Suprapubic skin (tissue), 4 donors: Measurements from ENCODE around the gene ATP5ME. TPM values are rescaled to one million over a fixed set of nuclear protein-coding genes. Genes with fewer than 3 reads are reported as not detected.

Experiments used
- DNase-seq, 2 donors: peaks; one replicate each; pipeline ENCODE4 v3.0.0-alpha.2; 2019; ENCODE audit warnings: low spot score in 2 of 2
- H3K27ac ChIP-seq: fragments of 200-600 bp; sonication (generic); one replicate; pipeline ENCODE4 v1.5.1; 2019
- H3K27me3 ChIP-seq: fragments of 200-600 bp; sonication (generic); one replicate; pipeline ENCODE4 v1.5.1; 2019
- H3K36me3 ChIP-seq: fragments of 200-600 bp; sonication (generic); one replicate; pipeline ENCODE4 v1.5.1; 2019
- H3K4me1 ChIP-seq: fragments of 200-600 bp; sonication (generic); one replicate; pipeline ENCODE4 v1.5.1; 2019
- H3K4me3 ChIP-seq: fragments of 200-600 bp; sonication (generic); one replicate; pipeline ENCODE4 v1.5.1; 2019; ENCODE audit warnings: mild to moderate bottlenecking
- H3K9me3 ChIP-seq: fragments of 200-600 bp; sonication (generic); one replicate; pipeline ENCODE4 v1.5.1; 2019
- CTCF ChIP-seq, 2 donors: fragments of 200-600 bp in 1 of 2; fragments of 450-650 bp in 1 of 2; sonication (generic) in 1 of 2; IDR thresholded peaks; one replicate each; pipeline ENCODE4 v1.5.1; 2016 to 2019; ENCODE audit warnings: antibody characterized with exemption in 2 of 2, mild to moderate bottlenecking in 1 of 2, moderate library complexity in 1 of 2
- EP300 ChIP-seq: sonication (generic); formaldehyde crosslinking; IDR thresholded peaks from one replicate; pipeline ENCODE4 v1.6.1; 2017; ENCODE audit warnings: antibody characterized with exemption
- POLR2A ChIP-seq, 2 donors: fragments of 450-650 bp; IDR thresholded peaks; one replicate each; pipeline ENCODE4 v1.6.1; 2017; ENCODE audit warnings: antibody characterized with exemption in 2 of 2, mild to moderate bottlenecking in 2 of 2, moderate library complexity in 2 of 2
- POLR2AphosphoS5 ChIP-seq, 3 donors: sonication (generic); formaldehyde crosslinking; IDR thresholded peaks; one replicate each; pipeline ENCODE4 v1.6.1; 2017; ENCODE audit warnings: antibody characterized with exemption in 3 of 3
- WGBS: methylation state at CpG from one replicate; pipeline ENCODE4 v1.1.5; 2018; 5-methylcytosine and 5-hydroxymethylcytosine counted together
- total RNA-seq, 4 donors: library from RNA; depleted of rRNA; stranded (reverse); fragments of >200 nt; gene quantifications; one replicate each; pipeline ENCODE4 v1.1.0, GENCODE V29; 2016

ATP5ME gene
- total RNA-seq, 4 donors from 2014 or later: 60.2 to 167 (median 102) TPM

GRCh38 chr4:623914-624566 lies 50.0 kb downstream of the ATP5ME start:
- TF ChIP-seq POLR2AphosphoS5 (IDR thresholded peaks at IDR 0.05): no peak
- no peak for TF ChIP-seq EP300
- no peak for TF ChIP-seq POLR2A (IDR thresholded peaks at IDR 0.05)
- no peak for TF ChIP-seq CTCF (IDR thresholded peaks at IDR 0.05)
- WGBS: 55% methylated on average over 21 of the region's 29 CpGs

GRCh38 chr4:622996-623913 lies 50.8 kb downstream of the ATP5ME start:
- 75% methylated on average over 24 of the region's 24 CpGs for WGBS
- TF ChIP-seq POLR2A (IDR thresholded peaks at IDR 0.05) (no peak), EP300 (no peak), CTCF (IDR thresholded peaks at IDR 0.05) (no peak), POLR2AphosphoS5 (IDR thresholded peaks at IDR 0.05) (no peak)

More at GRCh38 chr4:623914-624566, 50.0 kb downstream of the ATP5ME start:
- H3K4me1 ChIP-seq: no peaks in the 10 kb centered on the region
- no peaks in the 10 kb centered on the region for H3K9me3 ChIP-seq
- DNase-seq: peak in 1 of 2 donors; percentile 25
- no peak overlapping the region for H3K4me3 ChIP-seq
- H3K27me3 ChIP-seq: peaks cover 20% of the 10 kb centered on the region
- no peak overlapping the region for H3K27ac ChIP-seq
- no peaks in the 10 kb centered on the region for H3K36me3 ChIP-seq

More at GRCh38 chr4:622996-623913, 50.8 kb downstream of the ATP5ME start:
- Histone ChIP-seq H3K27me3 (peaks cover 20% of the 10 kb centered on the region), H3K9me3 (no peaks in the 10 kb centered on the region), H3K4me3 (no peak overlapping the region), H3K27ac (no peak overlapping the region), H3K36me3 (no peaks in the 10 kb centered on the region), H3K4me1 (no peaks in the 10 kb centered on the region)
- peak; percentile 13 to 46 for DNase-seq

Other genes with a start within 250 kb of the ATP5ME start
- gene ZNF721, start 175.1 kb downstream of the ATP5ME start, total RNA-seq: 10 to 100 TPM; 25.8 to 57.0 (median 41.5) TPM
- 100 to 1,000 TPM in 1 of 4 donors, 10 to 100 TPM in 3; 44.8 to 148 (median 59.2) TPM for gene PIGG, start 175.1 kb downstream of the ATP5ME start, total RNA-seq
- gene TMEM271, start 98.0 kb downstream of the ATP5ME start, total RNA-seq: 1 to 10 TPM in 3 of 4 donors, under 1 TPM in 1; 0.40 to 8.7 (median 3.5) TPM
- 1 to 10 TPM in 1 of 4 donors, under 1 TPM in 1, not detected in 2; 0.95 to 9.5 TPM for gene PDE6B, start 48.7 kb downstream of the ATP5ME start, total RNA-seq
- gene MYL5, start 266 bp upstream of the ATP5ME start, total RNA-seq: 10 to 100 TPM in 2 of 4 donors, 1 to 10 TPM in 2; 5.3 to 20.4 (median 10.5) TPM
- gene SLC49A3, start 14.9 kb upstream of the ATP5ME start, total RNA-seq: 10 to 100 TPM in 3 of 4 donors, 1 to 10 TPM in 1; 8.9 to 21.1 (median 17.4) TPM
- gene PCGF3, start 31.6 kb upstream of the ATP5ME start, total RNA-seq: 100 to 1,000 TPM in 1 of 4 donors, 10 to 100 TPM in 3; 59.7 to 152 (median 71.2) TPM
- under 1 TPM in 2 of 4 donors, not detected in 2; 0.38 to 0.44 TPM for gene CPLX1, start 151.9 kb upstream of the ATP5ME start, total RNA-seq